Smooth muscle cell (in vitro differentiated cells): ENCODE results near the gene FBN2. TPM values are rescaled to one million over a fixed set of nuclear protein-coding genes. Genes with fewer than 3 reads are reported as not detected.

Experiments used
- DNase-seq: peaks from one replicate; lab custom pipeline; 2025; ENCODE audit not compliant: unreplicated experiment; lab: John Stamatoyannopoulos, UW
- H2AFZ ChIP-seq: fragments of 200-600 bp; sonication (generic); 2 replicates; pipeline ENCODE4 v1.6.0; 2016; ENCODE audit warnings: antibody characterized with exemption, low read depth, mild to moderate bottlenecking
- H3F3A ChIP-seq: fragments of 200-600 bp; sonication (generic); 2 replicates; pipeline ENCODE4 v1.6.0; 2017; ENCODE audit warnings: antibody characterized with exemption, low read depth
- H3K27ac ChIP-seq: fragments of 200-600 bp; sonication (generic); 2 replicates; pipeline ENCODE4 v1.5.1; 2016; ENCODE audit warnings: low read depth, mild to moderate bottlenecking
- H3K27me3 ChIP-seq: fragments of 200-600 bp; sonication (generic); 2 replicates; pipeline ENCODE4 v1.6.1; 2016; ENCODE audit warnings: low read depth, mild to moderate bottlenecking
- H3K36me3 ChIP-seq: fragments of 200-600 bp; sonication (generic); 2 replicates; pipeline ENCODE4 v1.5.1; 2016; ENCODE audit warnings: low read depth
- H3K4me1 ChIP-seq: fragments of 200-600 bp; sonication (generic); 2 replicates; pipeline ENCODE4 v1.5.1; 2016; ENCODE audit warnings: low read depth
- H3K4me2 ChIP-seq: fragments of 200-600 bp; sonication (generic); 2 replicates; pipeline ENCODE4 v1.6.0; 2016; ENCODE audit warnings: mild to moderate bottlenecking
- H3K4me3 ChIP-seq: fragments of 200-600 bp; sonication (generic); 2 replicates; pipeline ENCODE4 v1.5.1; 2016; ENCODE audit warnings: mild to moderate bottlenecking
- H3K79me2 ChIP-seq: fragments of 200-600 bp; sonication (generic); 2 replicates; pipeline ENCODE4 v1.6.0; 2016; ENCODE audit warnings: low read depth, mild to moderate bottlenecking
- H3K9ac ChIP-seq: fragments of 200-600 bp; sonication (generic); 2 replicates; pipeline ENCODE4 v1.6.0; 2016; ENCODE audit warnings: low read depth
- H3K9me3 ChIP-seq: fragments of 200-600 bp; sonication (generic); replicated peaks from 2 replicates; pipeline ENCODE4 v1.5.1; 2016; ENCODE audit warnings: low read depth
- H4K20me1 ChIP-seq: fragments of 200-600 bp; sonication (generic); 2 replicates; pipeline ENCODE4 v1.6.0; 2016; ENCODE audit warnings: low read depth
- CTCF ChIP-seq: fragments of 200-600 bp; sonication (generic); IDR thresholded peaks from 2 replicates; pipeline ENCODE4 v1.5.1; 2017; ENCODE audit warnings: borderline replicate concordance, mild to moderate bottlenecking, antibody characterized with exemption; ENCODE audit not compliant: insufficient read depth, poor library complexity, severe bottlenecking
- WGBS: methylation state at CpG from one replicate; pipeline ENCODE4 v1.1.7; 2016; ENCODE audit warnings: low lambda C conversion rate; 5-methylcytosine and 5-hydroxymethylcytosine counted together
- polyA plus RNA-seq: library from polyadenylated mRNA; unstranded; fragments of >200 nt; fragmentation: Nextera tagmentation; extraction: Ambion mirVana; gene quantifications from 2 replicates; pipeline ENCODE4 v1.2.1, GENCODE V29; 2016
- total RNA-seq: library from RNA; depleted of rRNA; stranded (reverse); fragments of >200 nt; gene quantifications from 2 replicates; pipeline ENCODE4 v1.2.3, GENCODE V29; 2014

Gene FBN2
- total and polyA plus RNA-seq, 2 experiments from 2014 or later = 17.2 to 25.9 TPM

- no peak overlapping the region for H3K4me2 ChIP-seq
- H3K36me3 ChIP-seq = no peaks in the 10 kb centered on the region
- 82% methylated on average over 3 of the region's 3 CpGs for WGBS
- no peaks in the 10 kb centered on the region for H4K20me1 ChIP-seq
- H3K4me3 ChIP-seq = no peak overlapping the region
- no peak for TF ChIP-seq CTCF
- H3K27ac ChIP-seq = no peak overlapping the region
- H3K4me1 ChIP-seq = no peaks in the 10 kb centered on the region
- no peak for DNase-seq
- no peak overlapping the region for H2AFZ ChIP-seq
- H3K27me3 ChIP-seq = no peaks in the 10 kb centered on the region
- no peak overlapping the region for H3K9ac ChIP-seq
- H3K79me2 ChIP-seq = no peaks in the 10 kb centered on the region
- no peaks in the 10 kb centered on the region for H3K9me3 ChIP-seq
- H3F3A ChIP-seq = no peaks in the 10 kb centered on the region
These were observed 197.0 kb downstream of the FBN2 start for GRCh38 chr5:128341056-128341455.

GRCh38 chr5:128340648-128341047, 197.4 kb downstream of the FBN2 start:
- Histone ChIP-seq H3K36me3 (no peaks in the 10 kb centered on the region), H3F3A (no peaks in the 10 kb centered on the region), H3K27me3 (no peaks in the 10 kb centered on the region), H3K79me2 (no peaks in the 10 kb centered on the region), H4K20me1 (no peaks in the 10 kb centered on the region), H3K4me2 (no peak overlapping the region), H3K27ac (no peak overlapping the region), H3K4me1 (no peaks in the 10 kb centered on the region), H2AFZ (no peak overlapping the region), H3K9ac (no peak overlapping the region), H3K4me3 (no peak overlapping the region), H3K9me3 (no peaks in the 10 kb centered on the region)
- no peak for TF ChIP-seq CTCF
- DNase-seq = no peak
- 85% methylated on average over 2 of the region's 2 CpGs for WGBS

GRCh38 chr5:128339585-128339984, 198.5 kb downstream of the FBN2 start:
- TF ChIP-seq CTCF = no peak
- Histone ChIP-seq H3F3A (no peaks in the 10 kb centered on the region), H2AFZ (no peak overlapping the region), H3K9ac (no peak overlapping the region), H3K4me2 (no peak overlapping the region), H3K4me3 (no peak overlapping the region), H3K4me1 (no peaks in the 10 kb centered on the region), H3K9me3 (no peaks in the 10 kb centered on the region), H3K36me3 (no peaks in the 10 kb centered on the region), H3K27me3 (no peaks in the 10 kb centered on the region), H4K20me1 (no peaks in the 10 kb centered on the region), H3K27ac (no peak overlapping the region), H3K79me2 (no peaks in the 10 kb centered on the region)
- DNase-seq = no peak
- WGBS = 99% methylated on average over 3 of the region's 3 CpGs

- no peak for DNase-seq
- Histone ChIP-seq H3F3A (no peaks in the 10 kb centered on the region), H3K9ac (no peak overlapping the region), H3K27me3 (no peaks in the 10 kb centered on the region), H3K4me3 (no peak overlapping the region), H3K79me2 (no peaks in the 10 kb centered on the region), H3K4me1 (no peaks in the 10 kb centered on the region), H3K27ac (no peak overlapping the region), H3K36me3 (no peaks in the 10 kb centered on the region), H4K20me1 (no peaks in the 10 kb centered on the region), H2AFZ (no peak overlapping the region), H3K9me3 (no peaks in the 10 kb centered on the region), H3K4me2 (no peak overlapping the region)
- 94% methylated on average over 12 of the region's 12 CpGs for WGBS
- TF ChIP-seq CTCF = no peak
These were observed 199.4 kb downstream of the FBN2 start for GRCh38 chr5:128338649-128339048.
